A549 (cell line): ENCODE data around the gene BABAM2. TPM values are rescaled to one million over a fixed set of nuclear protein-coding genes. Genes with fewer than 3 reads are reported as not detected.
A peak's percentile ranks its signal among the peaks of the same experiment; 100 is the strongest.

Experiments
- ATAC-seq, 2 experiments: fragments of 200-7000 bp in 1 of 2; fragments of >200 bp in 1 of 2; cut with Nextera tagmentation in 1 of 2; cut with Tn5 transposase in 1 of 2; 3 replicates each; pipeline versions ENCODE4 v1.8.0 to v1.9.1; 2018 to 2020; ENCODE audit warnings: mild to moderate bottlenecking in 1 of 2, moderate library complexity in 1 of 2
- CTCF ChIA-PET: fragments of 300-600 bp; sonication (Branson Sonifier 250); formaldehyde crosslinking; extraction: SDS; loops from one replicate; lab custom pipeline; 2021; ENCODE audit warnings: antibody characterized with exemption, inconsistent platforms; lab: Yijun Ruan, JAX
- POLR2A ChIA-PET: fragments of 350-600 bp; formaldehyde crosslinking; extraction: SDS; loops from one replicate; lab custom pipeline; 2021; ENCODE audit warnings: antibody characterized with exemption, inconsistent platforms; lab: Yijun Ruan, JAX
- DNase-seq, 2 experiments: peaks; one replicate each; pipeline versions ENCODE4 v3.0.0 to v3.0.0-alpha.2; 2011 to 2016; ENCODE audit warnings: low read depth in 1 of 2, low spot score in 1 of 2
- FAIRE-seq: peaks from 2 replicates; lab custom pipeline; 2011; peaks lifted over from hg19 to GRCh38; lab: Jason Lieb, UNC
- H3K27ac ChIP-seq, 2 experiments: fragments of >200 bp; sonication (Bioruptor Twin); formaldehyde crosslinking; 3 replicates each; pipeline ENCODE4 v1.5.1; 2016 to 2017
- H3K4me1 ChIP-seq: fragments of >200 bp; sonication (Bioruptor Twin); formaldehyde crosslinking; 3 replicates; pipeline ENCODE4 v1.6.1; 2016
- H3K4me2 ChIP-seq: fragments of >200 bp; sonication (Bioruptor Twin); formaldehyde crosslinking; 3 replicates; pipeline ENCODE4 v1.6.1; 2016
- H3K4me3 ChIP-seq: fragments of >200 bp; sonication (Bioruptor Twin); formaldehyde crosslinking; 3 replicates; pipeline ENCODE4 v1.5.1; 2016
- H3K9me3 ChIP-seq: fragments of >200 bp; sonication (Bioruptor Twin); formaldehyde crosslinking; 3 replicates; pipeline ENCODE4 v1.6.1; 2016
- BCL3 ChIP-seq: fragments of >200 bp; sonication (Bioruptor Twin); formaldehyde crosslinking; IDR thresholded peaks from 3 replicates; pipeline ENCODE4 v1.6.1; 2016
- BHLHE40 ChIP-seq: IDR thresholded peaks from 2 replicates; pipeline ENCODE4 v1.6.1; 2012; ENCODE audit warnings: low read depth, low read length, inconsistent platforms
- CBX2 ChIP-seq: fragments of 200-600 bp; sonication (generic); IDR thresholded peaks from 2 replicates; pipeline ENCODE4 v1.6.1; 2016; ENCODE audit warnings: low read depth, mild to moderate bottlenecking, borderline replicate concordance
- CHD2 ChIP-seq: fragments of 150-350 bp; IDR thresholded peaks from 2 replicates; pipeline ENCODE4 v1.6.1; 2014; ENCODE audit warnings: low read length; ENCODE audit not compliant: partially characterized antibody
- CTCF ChIP-seq: fragments of >200 bp; sonication (Bioruptor Twin); formaldehyde crosslinking; IDR thresholded peaks from 3 replicates; pipeline ENCODE4 v1.5.1; 2016
- ELK1 ChIP-seq: fragments of 150-350 bp; IDR thresholded peaks from 2 replicates; pipeline ENCODE4 v1.6.1; 2014; ENCODE audit warnings: low read depth, mild to moderate bottlenecking, low read length
- FOSL2 ChIP-seq, 2 experiments: fragments of 450-650 bp in 1 of 2; fragments of >200 bp in 1 of 2; sonication (Bioruptor Twin) in 1 of 2; formaldehyde crosslinking; IDR thresholded peaks; 2 replicates each; pipeline versions ENCODE4 v1.5.0 to v1.6.1; 2016 to 2020; ENCODE audit warnings: mild to moderate bottlenecking in 1 of 2, moderate library complexity in 1 of 2
- GATA3 ChIP-seq: IDR thresholded peaks from 2 replicates; pipeline ENCODE4 v1.6.1; 2012; ENCODE audit warnings: borderline replicate concordance
- HES2 ChIP-seq: fragments of >200 bp; sonication (Bioruptor Twin); formaldehyde crosslinking; IDR thresholded peaks from 2 replicates; pipeline ENCODE4 v1.6.1; 2016
- JUN ChIP-seq, 2 experiments: fragments of >200 bp; sonication (Bioruptor Twin); formaldehyde crosslinking; IDR thresholded peaks; 2 replicates in 1 of 2; 3 replicates in 1 of 2; pipeline ENCODE4 v1.6.1; 2016 to 2017
- MAFK ChIP-seq: fragments of 450-650 bp; IDR thresholded peaks from 2 replicates; pipeline ENCODE4 v1.6.1; 2014; ENCODE audit not compliant: partially characterized antibody
- REST ChIP-seq: fragments of 200-600 bp; sonication (generic); IDR thresholded peaks from 2 replicates; pipeline ENCODE4 v1.6.1; 2016; ENCODE audit warnings: antibody characterized with exemption, mild to moderate bottlenecking, moderate library complexity
- USF2 ChIP-seq: fragments of 450-650 bp; IDR thresholded peaks from 2 replicates; pipeline ENCODE4 v1.6.1; 2014; ENCODE audit warnings: antibody characterized with exemption
- ZSCAN20 ChIP-seq: fragments of 250-450 bp; sonication (Bioruptor Pico); IDR thresholded peaks from 2 replicates; pipeline ENCODE4 v1.8.0; 2022; ENCODE audit warnings: mild to moderate bottlenecking, moderate library complexity
- WGBS: methylation state at CpG from one replicate; pipeline ENCODE4 v1.1.6; 2017; ENCODE audit errors: missing lambda C conversion rate; 5-methylcytosine and 5-hydroxymethylcytosine counted together
- polyA plus RNA-seq, 4 experiments: library from polyadenylated mRNA; depleted of rRNA in 3 of 4; stranded (reverse); fragments of >200 nt; fragmentation: RNase III in 1 of 4; extraction: RNeasy Plus Mini Kit Qiagen cat#74134 plus additional on column Dnase treatment in 1 of 4; gene quantifications; 2 replicates in 3 of 4; 3 replicates in 1 of 4; pipeline ENCODE4 v1.2.3, GENCODE V29; 2011 to 2017

The BABAM2 gene
- polyA plus RNA-seq, 2 of the 4 experiments (the other 2 are of a cell fraction) = 53.7 to 78.4 TPM

GRCh38 chr2:28339516-28340175 is 449.1 kb downstream of the BABAM2 start:
- 93% methylated on average over 10 of the region's 10 CpGs for WGBS
- no peak for DNase-seq
- ATAC-seq = no peak
- POLR2A ChIA-PET = no interaction called here
- FAIRE-seq = no peak
- H3K4me2 ChIP-seq = no peak overlapping the region
- peaks cover 38% of the 10 kb centered on the region for H3K4me1 ChIP-seq
- H3K9me3 ChIP-seq = no peaks in the 10 kb centered on the region
- CTCF ChIA-PET = interaction anchor here (0.8 to 1.7 kb wide), 5 partner anchors 14 to 636 kb away, joined by 3 to 5 read pairs (median 4); no protein-coding TSS in a partner anchor
- no peak for TF ChIP-seq ZSCAN20 (CRISPR knock-in tag)
- TF ChIP-seq REST = no peak
- TF ChIP-seq CHD2 = no peak
- no peak for TF ChIP-seq CBX2
- TF ChIP-seq BCL3 = no peak
- no peak for TF ChIP-seq JUN (IDR thresholded peaks at IDR 0.05)
- no peak for TF ChIP-seq BHLHE40
- no peak for TF ChIP-seq HES2
- TF ChIP-seq MAFK = no peak
- no peak for TF ChIP-seq GATA3
- TF ChIP-seq ELK1 = no peak
- no peak for TF ChIP-seq USF2
- no peak overlapping the region for H3K4me3 ChIP-seq
- peak overlapping the region; percentile 18 to 88; a peak in 4 of 6 replicates for H3K27ac ChIP-seq

GRCh38 chr2:28340312-28341202 is 450.0 kb downstream of the BABAM2 start:
- no peak for TF ChIP-seq FOSL2 (IDR thresholded peaks at IDR 0.05)
- no peak for TF ChIP-seq FOSL2 (CRISPR knock-in tag; IDR thresholded peaks at IDR 0.05)
- 0 out of 3 replicates have a peak, but pooled peaks have one; percentile 15 for TF ChIP-seq CTCF
- TF ChIP-seq, all 56 proteins: peak for 1
- peak in 1 of 2 experiments; percentile 6; a peak in 1 of 6 replicates for ATAC-seq
- POLR2A ChIA-PET = no interaction called here
- no peaks in the 10 kb centered on the region for H3K9me3 ChIP-seq
- CTCF ChIA-PET = interaction anchor here (0.8 to 1.8 kb wide), 9 partner anchors 8 to 637 kb away, joined by 3 to 12 read pairs (median 4); no protein-coding TSS in a partner anchor
- WGBS = 83% methylated on average over 15 of the region's 15 CpGs
- H3K27ac ChIP-seq = peak overlapping the region; percentile 65 to 88; a peak in 4 of 6 replicates
- peaks cover 38% of the 10 kb centered on the region for H3K4me1 ChIP-seq
- DNase-seq = no peak
- FAIRE-seq = no peak
- no peak overlapping the region for H3K4me3 ChIP-seq
- no peak overlapping the region for H3K4me2 ChIP-seq
